GM12872 (cell line): ENCODE measurements around the gene ELF4.
A peak's percentile ranks its signal among the peaks of the same experiment; 100 is the strongest.

Experiments
- TF ChIP-seq, protein P1 (sequence below): IDR thresholded peaks from 3 replicates; pipeline ENCODE4 v1.5.1; 2011; ENCODE audit warnings: low read depth, mild to moderate bottlenecking, low read length, moderate library complexity; ENCODE audit not compliant: insufficient read depth

The ELF4 gene

DNA sequence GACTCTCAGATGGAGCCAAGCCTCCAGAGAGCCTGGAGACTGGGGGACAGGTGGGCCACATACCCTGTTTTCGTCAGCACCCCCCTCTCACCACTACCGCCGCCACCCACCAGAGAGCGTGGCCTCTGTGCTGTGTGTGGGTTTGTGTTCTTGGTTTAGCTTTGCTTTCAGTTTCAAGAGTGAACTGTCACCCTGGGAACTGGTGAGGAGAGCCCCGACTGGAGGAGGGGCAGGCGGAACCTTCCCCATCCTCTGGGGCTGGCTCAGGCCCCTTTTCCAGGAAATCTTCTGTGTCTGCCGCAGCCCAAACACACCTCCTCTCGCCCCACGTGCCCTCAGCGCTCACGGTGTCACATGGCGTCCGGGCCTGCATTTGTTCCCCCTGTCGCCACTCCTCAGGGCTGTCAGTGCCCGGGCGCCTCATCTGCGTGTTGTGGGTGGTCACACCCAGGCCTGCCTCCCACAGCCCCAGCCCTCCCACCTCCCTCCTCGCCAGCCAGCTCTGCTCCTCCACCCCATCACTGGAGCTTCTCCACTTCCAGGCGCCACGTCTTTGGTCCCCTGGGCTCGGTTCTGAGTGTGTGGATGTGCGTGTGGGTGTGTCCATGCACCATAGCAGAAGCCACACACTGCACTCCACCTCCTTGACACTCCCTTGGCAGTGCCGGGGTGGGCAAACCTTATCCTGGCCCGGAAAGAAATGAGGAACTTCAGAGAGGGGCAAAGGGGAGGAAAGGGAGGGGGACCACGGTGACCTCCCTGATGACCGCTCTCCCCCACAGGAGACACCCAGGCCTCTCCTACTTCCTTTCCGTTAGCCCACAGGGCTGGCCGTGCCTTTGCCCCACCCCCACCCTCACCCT lies 27.8 kb downstream of the ELF4 start:
- TF ChIP-seq, protein P1, sequence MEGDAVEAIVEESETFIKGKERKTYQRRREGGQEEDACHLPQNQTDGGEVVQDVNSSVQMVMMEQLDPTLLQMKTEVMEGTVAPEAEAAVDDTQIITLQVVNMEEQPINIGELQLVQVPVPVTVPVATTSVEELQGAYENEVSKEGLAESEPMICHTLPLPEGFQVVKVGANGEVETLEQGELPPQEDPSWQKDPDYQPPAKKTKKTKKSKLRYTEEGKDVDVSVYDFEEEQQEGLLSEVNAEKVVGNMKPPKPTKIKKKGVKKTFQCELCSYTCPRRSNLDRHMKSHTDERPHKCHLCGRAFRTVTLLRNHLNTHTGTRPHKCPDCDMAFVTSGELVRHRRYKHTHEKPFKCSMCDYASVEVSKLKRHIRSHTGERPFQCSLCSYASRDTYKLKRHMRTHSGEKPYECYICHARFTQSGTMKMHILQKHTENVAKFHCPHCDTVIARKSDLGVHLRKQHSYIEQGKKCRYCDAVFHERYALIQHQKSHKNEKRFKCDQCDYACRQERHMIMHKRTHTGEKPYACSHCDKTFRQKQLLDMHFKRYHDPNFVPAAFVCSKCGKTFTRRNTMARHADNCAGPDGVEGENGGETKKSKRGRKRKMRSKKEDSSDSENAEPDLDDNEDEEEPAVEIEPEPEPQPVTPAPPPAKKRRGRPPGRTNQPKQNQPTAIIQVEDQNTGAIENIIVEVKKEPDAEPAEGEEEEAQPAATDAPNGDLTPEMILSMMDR: peak; percentile 57

DNA sequence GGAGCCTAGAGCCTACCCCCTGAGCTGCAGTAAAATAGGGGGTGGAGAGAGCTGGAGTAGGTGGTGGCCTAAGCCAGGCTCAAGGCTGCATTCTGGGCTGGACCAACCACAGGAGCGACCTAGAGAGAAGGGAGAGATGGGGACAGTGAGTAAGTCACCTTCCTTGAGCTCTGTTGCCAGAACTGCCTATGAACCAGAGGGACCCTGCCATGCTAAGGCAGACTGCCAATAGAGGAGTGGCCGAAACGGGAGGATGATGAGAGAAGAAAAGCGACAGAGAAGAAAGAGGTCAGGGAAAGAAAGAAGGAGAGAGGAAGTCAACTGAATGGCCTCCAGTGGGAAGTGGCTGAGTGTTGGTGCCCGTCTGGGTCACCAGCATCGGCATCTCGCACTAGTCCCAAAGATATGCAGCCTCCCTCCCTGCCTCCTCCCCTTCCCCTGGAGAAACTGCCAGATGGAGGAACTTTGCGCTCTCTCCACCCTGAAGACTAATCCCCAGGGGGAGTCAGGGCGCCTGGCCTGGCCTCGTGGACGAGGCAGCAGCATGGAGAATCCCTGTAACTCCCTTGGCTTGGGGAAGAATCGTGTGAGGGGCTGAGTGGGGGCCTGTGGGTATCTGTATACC lies 28.8 kb downstream of the ELF4 start:
- TF ChIP-seq, protein P1: no peak

DNA sequence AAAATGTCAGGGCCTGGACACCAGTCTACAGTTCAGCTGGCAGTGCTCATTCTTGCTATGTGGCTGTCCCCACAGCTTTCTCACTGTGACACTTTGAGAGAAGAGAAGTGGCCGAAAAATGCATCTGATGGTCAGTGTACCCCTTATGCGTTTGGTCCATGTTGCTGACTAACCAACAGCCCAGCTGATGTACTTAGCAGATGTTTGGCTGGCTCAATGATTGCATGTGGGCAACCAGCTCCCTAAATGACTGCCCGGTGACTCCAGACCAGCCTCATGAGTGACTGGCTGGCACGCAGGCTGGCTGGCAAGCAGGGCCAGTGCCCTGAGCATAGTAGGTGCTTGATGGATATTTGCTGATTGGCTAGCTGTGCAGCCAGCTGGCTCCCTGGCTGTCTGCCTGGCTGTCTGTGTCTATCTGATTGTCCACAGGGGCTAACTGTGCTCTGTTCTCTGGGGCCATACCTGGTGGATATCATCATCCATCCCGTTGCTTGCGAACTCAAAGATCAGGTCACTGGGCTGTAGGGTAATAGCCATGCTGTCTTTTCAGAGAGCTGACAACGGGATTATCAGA lies 29.4 kb downstream of the ELF4 start:
- TF ChIP-seq, protein P1: no peak

DNA sequence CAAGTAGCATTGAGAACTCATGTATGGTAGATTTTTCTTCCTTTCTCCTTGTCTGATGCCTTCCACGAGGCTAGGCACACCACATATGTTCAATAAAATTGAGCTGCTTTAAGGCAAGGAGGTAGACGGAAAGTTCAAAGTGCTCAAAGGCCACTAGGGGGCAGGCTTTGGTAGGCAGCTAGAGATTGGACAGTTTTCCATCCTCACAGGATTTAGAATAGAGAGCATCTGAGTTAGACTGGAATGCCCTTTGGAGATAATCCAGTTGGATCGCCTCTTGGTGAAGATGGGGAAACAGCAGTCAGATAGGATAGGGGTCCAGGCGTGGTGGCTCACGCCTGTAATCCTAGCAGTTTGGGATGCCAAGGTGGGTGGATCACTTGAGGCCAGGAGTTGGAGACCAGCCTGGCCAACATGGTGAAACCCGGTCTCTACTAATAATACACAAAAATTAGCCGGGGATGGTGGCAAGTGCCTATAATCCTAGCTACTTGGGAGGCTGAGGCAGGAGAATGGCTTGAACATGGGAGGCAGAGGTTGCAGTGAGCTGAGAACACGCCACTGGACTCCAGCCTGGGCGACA lies 30.4 kb downstream of the ELF4 start:
- TF ChIP-seq, protein P1: peak; percentile 71

DNA sequence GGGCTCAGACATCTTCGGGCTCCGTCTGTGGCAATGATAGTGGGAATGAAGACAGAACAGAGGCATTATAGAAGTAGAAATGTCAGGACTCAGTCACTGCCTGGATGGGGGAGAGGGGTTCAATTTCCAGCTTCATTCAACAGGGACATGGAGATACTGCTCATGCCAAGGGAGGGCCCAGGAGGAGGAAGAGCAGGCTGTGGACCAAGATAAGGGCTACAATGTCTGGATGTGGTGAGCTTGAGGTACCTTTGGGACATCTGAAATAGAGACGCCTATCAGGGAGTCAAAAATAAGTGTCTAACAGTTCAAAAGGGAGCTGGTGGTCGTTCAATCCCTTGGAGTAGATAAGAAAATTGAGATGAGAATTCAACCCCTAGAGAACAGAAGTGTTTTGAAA lies 34.5 kb downstream of the ELF4 start:
- TF ChIP-seq, protein P1: no peak

DNA sequence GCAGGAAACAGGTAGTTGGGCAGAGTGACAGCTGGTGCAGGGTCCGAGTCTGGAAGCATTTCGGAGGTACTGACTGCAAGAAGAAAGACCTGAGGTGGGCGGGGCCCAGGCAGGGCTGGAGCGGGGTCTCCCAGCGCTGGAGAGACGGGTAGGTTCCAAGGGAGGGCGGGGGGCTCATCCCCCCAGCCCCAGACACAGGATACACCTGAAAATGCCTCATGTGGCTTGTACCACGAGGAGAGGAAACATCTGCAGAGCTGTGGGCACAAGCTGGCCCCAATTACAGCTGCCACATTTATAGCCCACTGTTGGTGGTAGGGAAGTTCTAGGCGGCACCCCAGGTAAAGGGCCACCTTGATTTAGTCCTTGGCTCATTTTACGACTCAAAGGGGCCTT lies 38.0 kb downstream of the ELF4 start:
- TF ChIP-seq, protein P1: no peak
